NCI-H2171 (cell line): ENCODE results near the gene PDGFA.
A peak's percentile ranks its signal among the peaks of the same experiment; 100 is the strongest.

Experiments used
- DNase-seq: peaks from one replicate; lab custom pipeline; 2025; lab: John Stamatoyannopoulos, UW

The PDGFA gene

DNA sequence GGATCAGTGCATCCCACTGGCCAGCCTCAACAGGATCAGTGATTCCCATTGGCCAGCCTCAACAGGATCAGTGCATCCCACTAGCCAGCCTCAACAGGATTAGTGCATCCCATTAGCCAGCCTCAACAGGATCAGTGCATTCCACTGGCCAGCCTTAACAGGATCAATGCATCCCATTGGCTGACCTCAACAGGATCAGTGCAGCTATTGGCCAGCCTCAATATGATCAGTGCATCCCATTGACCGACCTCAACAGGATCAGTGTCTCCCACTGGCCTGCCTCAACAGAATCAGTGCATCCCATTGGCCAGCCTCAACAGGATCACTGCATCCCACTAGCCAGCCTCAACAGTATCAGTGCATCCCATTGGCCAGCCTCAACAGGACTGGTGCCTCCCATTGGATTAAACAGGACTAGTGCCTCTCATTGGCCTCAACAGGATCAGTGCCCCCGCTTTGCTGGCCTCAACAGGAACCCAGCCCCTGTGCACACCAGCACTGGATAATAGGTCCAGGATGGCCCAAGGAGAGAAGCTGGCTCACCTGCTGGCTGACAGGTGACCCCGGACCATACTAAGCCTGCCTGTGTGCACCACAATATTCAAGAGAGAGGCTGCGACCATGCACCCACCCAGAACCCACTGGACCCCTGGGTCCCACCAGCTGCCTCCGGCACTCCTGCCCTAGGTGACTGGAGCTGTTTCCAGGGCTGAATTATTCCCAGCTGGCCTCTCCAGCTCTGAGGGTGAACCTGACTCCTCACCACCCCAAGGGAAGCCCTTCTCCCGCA, 59.9 kb downstream of the PDGFA start:
- no peak for DNase-seq

DNA sequence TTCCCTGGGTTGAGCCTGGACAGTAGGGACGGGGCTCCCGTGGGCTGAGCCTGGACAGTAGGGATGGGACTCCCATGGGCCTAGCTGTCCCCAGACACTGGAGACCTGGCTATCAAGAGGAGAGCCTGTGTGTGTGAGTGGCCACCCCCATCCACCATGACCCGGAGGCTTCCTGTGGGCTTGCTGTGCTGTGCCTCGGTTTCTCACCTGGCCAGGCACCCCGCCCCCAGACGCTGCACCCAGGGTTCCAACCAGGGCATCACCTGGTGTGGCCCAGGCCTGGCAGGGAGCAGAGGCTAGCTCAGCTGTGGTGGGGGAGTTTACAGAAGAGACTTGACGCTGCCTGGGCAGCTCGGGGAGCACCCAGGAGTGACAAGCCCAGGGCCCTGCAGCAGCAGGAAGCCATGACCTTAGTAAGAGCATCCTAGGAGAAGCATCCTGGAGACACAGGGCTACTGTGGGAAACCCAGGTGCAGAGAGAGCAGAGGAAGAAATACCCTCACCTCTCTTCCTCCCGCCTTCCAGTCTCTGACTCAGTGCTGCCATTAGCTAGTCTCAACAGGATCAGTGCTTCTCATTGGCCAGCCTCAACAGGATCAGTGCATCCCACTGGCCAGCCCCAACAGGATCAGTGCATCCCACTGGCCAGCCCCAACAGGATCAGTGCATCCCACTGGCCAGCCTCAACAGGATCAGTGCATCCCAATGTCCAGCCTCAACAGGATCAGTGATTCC, 61.0 kb downstream of the PDGFA start:
- DNase-seq = no peak

GRCh38 chr7:457814-458510, 61.7 kb downstream of the PDGFA start:
- no peak for DNase-seq

DNA sequence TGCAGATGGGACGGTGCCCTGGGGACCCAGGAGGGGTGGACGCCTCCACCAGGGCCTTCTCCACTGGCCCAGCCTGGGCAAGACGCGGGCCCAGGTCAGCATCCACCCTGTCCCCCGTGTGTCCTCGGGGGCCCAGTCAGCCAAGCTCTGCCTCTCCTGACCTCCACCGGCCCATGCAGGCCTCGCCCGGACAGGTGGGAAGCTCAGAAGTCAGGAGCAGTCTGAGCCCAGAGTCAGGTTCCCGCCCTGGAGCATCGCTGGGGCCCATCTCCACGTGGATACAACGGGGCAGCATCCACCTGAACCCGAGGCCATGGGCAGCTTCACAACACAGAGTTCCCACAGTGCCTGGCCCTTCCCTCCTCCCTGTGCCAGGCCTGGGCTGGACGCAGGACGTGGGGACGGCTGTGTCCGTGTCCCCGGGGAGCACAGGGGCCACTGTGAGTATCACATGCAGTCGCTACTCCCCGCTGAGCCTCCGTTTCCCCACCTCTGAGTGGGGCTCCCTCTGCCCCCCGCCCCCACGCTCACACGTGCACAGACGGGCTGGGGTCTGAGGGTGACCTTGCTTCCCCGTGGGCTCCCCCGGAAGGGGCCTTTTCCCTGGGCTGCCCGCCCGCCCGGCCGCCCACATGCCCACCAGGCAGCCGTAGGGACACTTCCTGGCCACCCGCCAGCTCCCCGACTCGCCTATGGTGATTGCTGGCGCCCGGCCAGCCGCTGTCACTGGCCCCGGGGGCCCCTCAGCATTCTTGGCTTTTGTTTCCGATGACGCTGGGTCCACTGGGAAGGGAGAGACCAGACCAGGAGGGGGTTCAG, 64.3 kb downstream of the PDGFA start:
- no peak for DNase-seq

DNA sequence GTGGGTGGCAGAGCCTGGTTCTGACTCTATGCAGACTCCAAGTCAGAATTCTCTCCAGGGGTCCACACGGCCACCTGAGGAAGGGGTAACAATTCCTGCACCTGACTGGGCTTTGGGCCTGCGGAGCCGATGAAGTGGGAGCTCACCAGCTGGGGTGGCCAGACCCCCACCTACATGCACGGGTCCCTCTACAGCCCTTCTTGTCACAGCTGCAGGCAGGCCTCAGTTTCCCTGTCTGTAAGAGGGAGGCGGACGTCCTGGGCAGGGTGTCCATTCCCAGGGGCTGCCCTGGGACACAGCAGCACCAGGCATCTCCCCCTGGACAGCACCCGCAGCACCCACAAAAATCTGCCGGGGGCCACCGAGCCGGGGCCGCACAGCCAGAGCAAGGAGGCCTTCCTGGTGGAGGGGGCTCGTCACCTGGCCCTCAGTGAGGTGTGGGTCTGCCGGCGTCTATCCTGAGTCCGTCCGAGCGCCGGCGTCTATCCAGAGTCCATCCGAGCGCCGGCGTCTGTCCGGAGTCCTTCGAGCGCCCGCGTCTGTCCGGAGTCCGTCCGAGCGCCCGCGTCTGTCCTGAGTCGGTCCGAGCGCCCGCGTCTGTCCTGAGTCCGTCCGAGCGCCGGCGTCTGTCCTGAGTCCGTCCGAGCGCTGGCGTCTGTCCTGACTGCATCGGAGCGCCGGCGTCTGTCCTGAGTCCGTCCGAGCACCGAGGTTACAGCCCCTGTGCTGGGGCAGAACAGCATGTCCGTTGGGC, 65.1 kb downstream of the PDGFA start:
- DNase-seq = no peak

DNA sequence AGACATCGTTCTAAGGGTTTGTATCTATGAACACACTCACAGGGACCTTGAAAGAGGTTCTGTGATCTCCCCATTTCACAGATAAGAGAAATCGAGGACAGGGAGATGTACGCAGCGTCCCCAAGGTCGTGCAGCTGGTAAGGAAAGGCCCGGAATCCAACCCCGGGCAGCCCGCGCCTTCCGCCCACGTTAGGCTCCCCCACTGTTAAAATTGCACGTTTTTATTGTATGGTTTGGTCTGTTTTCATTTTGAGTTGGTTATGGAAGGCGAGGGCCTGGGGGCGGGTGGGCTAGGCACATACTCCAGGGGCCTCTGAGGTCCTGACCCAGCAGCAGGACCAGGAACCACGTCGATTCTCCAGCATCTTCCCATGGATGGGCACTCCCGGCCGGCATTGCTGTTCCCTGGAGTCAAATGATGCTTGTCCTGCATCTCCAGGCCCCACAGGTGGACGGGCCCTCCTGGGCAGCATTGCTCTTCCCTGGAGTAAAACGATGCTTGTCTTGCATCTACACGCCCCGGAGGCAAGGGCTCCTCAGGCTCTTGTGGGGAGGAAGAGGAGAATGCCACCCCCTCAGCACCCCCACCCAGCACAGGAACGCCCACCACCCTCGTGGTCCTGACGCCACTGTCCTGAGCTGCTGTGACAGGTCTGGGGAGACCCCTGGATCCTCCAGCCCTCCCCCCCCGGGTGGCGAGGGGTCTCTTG, 65.9 kb downstream of the PDGFA start:
- no peak for DNase-seq

DNA sequence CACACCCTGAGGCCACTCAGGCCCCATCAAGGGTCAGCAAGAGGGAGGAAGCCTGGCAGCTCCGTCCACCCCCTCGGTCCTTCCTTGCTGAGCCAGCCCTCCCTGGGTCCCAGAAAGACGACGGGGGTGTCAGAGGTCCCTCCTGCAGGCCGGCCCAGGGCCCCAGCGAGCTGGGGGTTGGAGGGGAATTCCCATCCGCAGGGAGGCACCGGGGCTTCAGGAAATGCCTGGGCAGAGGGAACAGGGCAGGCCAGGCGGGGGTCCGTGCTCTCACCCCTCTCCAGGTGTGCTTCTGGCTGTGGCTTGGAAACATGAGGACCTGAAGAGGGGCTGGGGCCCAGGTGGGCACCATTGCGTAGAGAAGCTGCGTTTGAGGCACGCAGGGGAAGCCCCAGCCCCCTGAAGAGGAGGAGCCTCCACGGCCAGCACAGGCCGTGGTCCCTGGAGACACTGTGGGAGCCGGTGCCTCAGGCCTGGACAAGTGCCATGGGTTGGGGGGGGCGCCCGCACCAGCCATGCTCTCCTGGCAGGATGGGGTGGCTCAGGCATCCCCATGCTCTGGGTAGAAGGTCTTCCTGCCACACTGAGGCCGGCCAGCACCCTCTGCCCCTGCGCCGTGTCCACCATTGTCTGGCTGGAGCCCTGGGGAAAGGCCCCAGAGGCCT, 66.7 kb downstream of the PDGFA start:
- peak; percentile 34 for DNase-seq

GRCh38 chr7:452226-452751, 67.4 kb downstream of the PDGFA start:
- DNase-seq = no peak

DNA sequence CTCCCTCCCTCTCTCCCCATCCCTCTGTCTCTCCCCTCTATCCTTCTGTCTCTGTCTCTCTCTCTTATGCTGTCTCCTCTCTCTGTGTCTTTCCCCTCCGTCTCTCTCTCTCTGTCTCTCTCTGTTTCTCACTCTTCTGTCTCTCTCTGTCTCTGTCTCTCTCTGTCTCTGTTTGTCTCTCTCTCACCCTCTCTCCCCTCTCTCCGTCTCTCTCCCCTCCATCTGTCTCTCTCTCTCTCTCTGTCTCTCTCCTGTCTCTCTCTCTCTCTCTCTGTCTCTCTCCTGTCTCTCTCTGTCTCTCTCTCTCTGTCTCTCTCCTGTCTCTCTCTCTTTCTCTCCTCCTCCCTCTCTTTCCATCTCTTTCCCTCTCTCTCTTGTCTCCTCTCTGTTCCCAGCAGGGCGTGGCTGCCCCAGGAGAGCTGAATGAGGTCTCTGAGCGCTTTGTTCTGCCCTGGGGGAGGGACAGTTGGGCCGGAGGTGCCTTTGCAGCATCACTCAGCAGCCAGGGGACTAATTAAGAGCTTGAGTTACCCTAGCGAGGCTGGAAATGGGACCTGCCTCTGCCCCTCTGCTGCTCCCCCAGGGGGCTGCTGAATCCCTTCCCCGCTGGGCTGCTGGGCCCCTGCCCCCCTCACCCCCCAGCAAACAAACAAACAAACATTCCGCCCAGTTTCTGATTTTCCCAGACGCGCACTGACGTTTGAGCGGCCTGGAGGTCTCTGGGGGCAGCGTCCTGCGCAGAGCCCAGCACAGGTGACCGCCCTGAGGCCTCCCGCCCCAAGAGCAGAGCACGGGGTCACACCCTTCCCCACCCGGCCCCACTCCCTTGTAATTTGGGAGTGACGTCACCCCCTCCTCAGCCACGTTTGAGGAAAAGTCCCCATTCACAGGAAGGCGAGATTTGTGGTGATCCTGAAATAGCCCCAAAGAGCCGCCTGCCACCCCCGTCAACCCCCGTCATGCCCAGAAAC, 68.1 kb downstream of the PDGFA start:
- peak; percentile 36 for DNase-seq

DNA sequence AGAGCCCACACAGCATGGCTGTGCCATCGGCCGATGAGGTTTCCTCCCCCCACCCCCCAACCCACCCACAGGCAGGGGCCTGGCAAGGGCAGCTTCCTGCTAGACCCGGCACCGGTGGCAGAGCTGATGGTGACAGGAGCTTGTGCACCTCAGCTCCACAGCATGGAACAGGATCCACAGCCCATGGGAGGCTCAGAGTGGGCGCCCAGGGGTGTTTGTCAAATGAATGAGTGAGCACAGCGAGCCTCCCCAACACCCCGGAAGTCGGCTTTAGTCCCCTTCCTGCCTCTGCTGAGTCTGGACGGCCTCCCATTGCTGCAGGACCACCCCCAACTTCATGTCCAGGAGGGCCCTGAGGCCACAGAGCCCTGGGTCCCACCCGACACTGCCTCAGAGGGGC, 68.9 kb downstream of the PDGFA start:
- no peak for DNase-seq

DNA sequence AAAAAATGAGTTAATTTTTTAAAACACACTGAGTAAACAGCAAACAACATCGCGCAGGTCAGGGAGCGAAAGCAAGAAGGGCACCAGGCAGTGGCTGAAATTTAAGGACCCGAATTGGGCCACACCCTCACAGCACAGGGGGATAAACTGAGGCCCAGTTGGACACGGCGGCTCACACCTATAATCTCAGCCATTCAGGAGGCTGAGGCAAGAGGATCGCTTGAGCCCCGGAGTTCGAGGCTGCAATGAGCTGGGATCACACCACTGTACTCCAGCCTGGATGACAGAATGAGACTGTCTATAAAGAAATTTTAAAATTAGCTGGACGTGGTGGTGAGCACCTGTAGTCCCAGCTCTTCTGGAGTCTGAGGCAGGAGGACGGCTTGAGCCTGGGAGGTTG, 69.6 kb downstream of the PDGFA start:
- no peak for DNase-seq

DNA sequence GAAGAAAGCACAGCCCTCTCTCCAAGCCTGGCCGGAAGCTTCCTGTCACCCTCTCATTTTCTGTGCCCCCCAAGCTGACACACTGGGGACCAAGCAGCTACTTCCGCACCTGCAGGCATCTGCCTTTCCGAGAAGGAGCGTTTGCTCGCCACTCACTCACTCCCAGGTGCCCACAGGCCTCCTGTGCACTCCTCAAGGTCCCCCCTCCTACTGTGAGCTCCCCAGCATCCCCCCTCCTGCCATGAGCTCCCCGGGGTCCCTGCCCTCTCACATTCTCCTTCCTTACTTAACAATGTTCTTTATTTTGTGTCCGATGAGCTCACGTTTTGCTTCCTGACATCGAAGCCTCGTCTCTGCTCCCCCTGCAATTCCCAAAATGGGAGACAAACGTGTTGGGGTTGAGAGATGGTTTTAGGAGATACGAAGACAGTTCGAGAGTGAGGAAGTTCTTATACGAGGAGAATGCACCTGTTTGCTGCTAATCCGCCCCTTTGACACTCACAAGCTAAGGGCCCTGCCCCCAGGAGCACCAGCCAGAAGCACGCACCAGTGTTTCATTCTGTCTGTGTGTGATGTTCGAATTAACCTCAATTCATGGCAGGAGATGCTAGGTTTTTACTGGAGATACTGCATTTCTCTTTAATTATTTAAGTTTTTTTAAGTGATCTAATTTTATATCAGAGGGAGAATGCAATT, 70.2 kb downstream of the PDGFA start:
- no peak for DNase-seq

DNA sequence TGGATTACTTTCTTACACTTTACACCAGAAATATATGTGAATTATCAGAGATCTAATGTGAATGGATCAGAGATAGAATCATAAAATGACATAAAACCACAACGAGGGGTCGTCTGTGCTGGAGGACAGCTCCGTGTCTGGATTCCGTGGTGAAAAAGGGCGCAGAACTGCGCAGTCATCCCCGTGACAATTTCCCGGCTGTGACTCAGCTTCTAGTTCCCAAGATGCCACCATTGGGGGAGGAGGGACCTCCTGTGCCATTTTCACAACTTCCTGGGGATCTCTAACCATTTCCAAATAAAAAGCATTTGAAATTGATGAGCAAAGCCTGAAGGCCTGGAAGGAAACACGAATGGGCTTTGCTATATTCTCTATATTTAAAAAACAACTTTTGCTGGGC, 72.1 kb downstream of the PDGFA start:
- DNase-seq = no peak
